ENCODE results near the gene HACL1.

HACL1 gene

GRCh38 chr3:15531346-15531745 lies 70.0 kb downstream of the HACL1 start:
- DNase-seq (ENCODE audit: low spot score) = no peak
- in situ Hi-C loops (cut with MboI; ENCODE audit: low sequenced_read_pairs, unreplicated experiment) = no loop called here
- no peak for TF ChIP-seq CTCF (IDR thresholded peaks at IDR 0.05; ENCODE audit: borderline replicate concordance, control extremely low read depth, extremely low read depth, insufficient read depth, missing control alignments)

GRCh38 chr3:15528854-15529537 lies 72.4 kb downstream of the HACL1 start:
- in situ Hi-C loops (cut with MboI; ENCODE audit: low sequenced_read_pairs, unreplicated experiment) = no loop called here
- no peak for TF ChIP-seq CTCF (IDR thresholded peaks at IDR 0.05; ENCODE audit: borderline replicate concordance, control extremely low read depth, extremely low read depth, insufficient read depth, missing control alignments)
- DNase-seq (ENCODE audit: low spot score) = no peak

- no peak for TF ChIP-seq CTCF (IDR thresholded peaks at IDR 0.05; ENCODE audit: borderline replicate concordance, control extremely low read depth, extremely low read depth, insufficient read depth, missing control alignments)
- in situ Hi-C loops (cut with MboI; ENCODE audit: low sequenced_read_pairs, unreplicated experiment) = no loop called here
- no peak for DNase-seq (ENCODE audit: low spot score)
These were observed 74.3 kb downstream of the HACL1 start for GRCh38 chr3:15527031-15527459.

- no peak for DNase-seq (ENCODE audit: low spot score)
- in situ Hi-C loops (cut with MboI; ENCODE audit: low sequenced_read_pairs, unreplicated experiment) = no loop called here
These were observed 75.6 kb downstream of the HACL1 start for GRCh38 chr3:15525790-15526189.

GRCh38 chr3:15523660-15524417 lies 77.5 kb downstream of the HACL1 start:
- no peak for DNase-seq (ENCODE audit: low spot score)
- in situ Hi-C loops (cut with MboI; ENCODE audit: low sequenced_read_pairs, unreplicated experiment) = no loop called here
- TF ChIP-seq CTCF (IDR thresholded peaks at IDR 0.05; ENCODE audit: borderline replicate concordance, control extremely low read depth, extremely low read depth, insufficient read depth, missing control alignments) = no peak

More at GRCh38 chr3:15525790-15526189, 75.6 kb downstream of the HACL1 start:
- TF ChIP-seq CTCF (IDR thresholded peaks at IDR 0.05; ENCODE audit: borderline replicate concordance, control extremely low read depth, extremely low read depth, insufficient read depth, missing control alignments) = no peak

GRCh38 chr3:15522016-15522415 lies 79.4 kb downstream of the HACL1 start:
- in situ Hi-C loops (cut with MboI; ENCODE audit: low sequenced_read_pairs, unreplicated experiment) = no loop called here
- DNase-seq (ENCODE audit: low spot score) = no peak
- no peak for TF ChIP-seq CTCF (IDR thresholded peaks at IDR 0.05; ENCODE audit: borderline replicate concordance, control extremely low read depth, extremely low read depth, insufficient read depth, missing control alignments)

Data from GM13976 (cell line).